Stimulated activated CD4-positive, alpha-beta T cell treated with anti-CD3 and anti-CD28 coated beads, Interleukin-2, amount 100 ng/mL, for 24 hours (primary cell): ENCODE results near the gene SNAP91.
"Not testable (repeated sequence)": the region's sequence is repeated elsewhere in the genome, so short reads cannot be mapped to it uniquely, and the experiment has no call there.

Experiments
- DNase-seq, 2 donors: peaks; one replicate each; pipeline ENCODE4 v3.0.0-alpha.2; 2020

Gene SNAP91

GRCh38 chr6:83629908-83630307 is 79.0 kb downstream of the SNAP91 start:
- not testable (repeated sequence) for DNase-seq

- DNase-seq: no peak
Observed at GRCh38 chr6:83615025-83615999, 93.6 kb downstream of the SNAP91 start.

DNA sequence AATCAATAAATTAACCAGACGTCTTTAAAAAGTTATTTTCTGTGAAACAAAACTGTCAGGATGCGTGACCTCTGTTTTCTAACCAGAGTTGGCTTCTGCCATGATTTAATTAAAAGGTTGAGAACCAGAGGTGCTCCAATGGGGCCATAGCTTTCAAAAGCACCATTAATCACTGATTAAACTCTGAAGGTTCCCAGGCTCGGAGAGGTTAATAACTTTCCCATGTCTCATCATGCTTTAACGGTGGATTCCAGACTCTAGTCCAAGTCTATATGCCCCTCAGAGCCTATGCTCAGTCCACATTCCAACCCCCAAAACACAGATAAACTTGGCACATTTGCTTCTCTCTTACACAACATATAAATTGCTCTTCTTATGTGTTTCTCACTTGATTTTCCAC is 95.5 kb downstream of the SNAP91 start:
- no peak for DNase-seq

- DNase-seq: no peak
Observed at GRCh38 chr6:83609248-83609647, 99.7 kb downstream of the SNAP91 start.

GRCh38 chr6:83605517-83605916 is 103.4 kb downstream of the SNAP91 start:
- no peak for DNase-seq

GRCh38 chr6:83603551-83603950 is 105.3 kb downstream of the SNAP91 start:
- no peak for DNase-seq

GRCh38 chr6:83601119-83601518 is 107.8 kb downstream of the SNAP91 start:
- no peak for DNase-seq

DNA sequence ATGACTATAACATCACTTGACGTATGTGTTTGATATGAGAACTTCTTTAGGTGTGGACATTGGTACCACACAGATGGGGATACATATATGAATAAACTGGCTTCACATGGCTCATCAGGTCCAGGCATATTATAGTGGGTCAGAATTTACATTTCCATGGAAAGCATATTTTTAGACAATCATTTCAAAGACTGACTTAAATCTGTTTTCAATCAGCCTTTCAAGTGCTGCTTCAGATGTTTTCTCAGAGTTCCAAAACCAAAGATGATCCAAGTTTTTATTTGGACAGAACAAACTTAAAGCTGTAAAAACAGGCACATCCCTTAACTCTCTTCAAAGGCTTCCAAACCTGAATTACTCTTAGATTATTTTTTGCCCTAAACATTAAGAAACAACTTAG is 108.4 kb downstream of the SNAP91 start:
- no peak for DNase-seq

DNA sequence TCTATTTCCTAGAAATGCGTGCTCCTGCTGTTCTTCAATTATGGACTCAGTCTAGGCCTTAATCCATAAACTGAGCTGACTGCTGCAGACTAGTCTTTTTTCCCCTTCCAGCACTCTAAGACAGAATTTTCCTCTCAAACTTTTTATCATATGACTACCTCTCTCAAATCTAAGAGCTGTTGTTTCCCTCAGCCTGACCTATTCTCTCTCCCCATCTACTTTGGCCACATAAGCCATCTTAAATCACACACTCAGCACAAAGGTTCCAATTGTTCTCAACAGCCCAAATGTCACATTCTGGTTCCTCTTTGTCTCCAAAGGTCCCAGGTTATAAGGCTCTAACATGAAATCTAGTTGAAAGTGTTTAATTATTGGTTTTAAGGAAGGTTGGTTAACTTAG is 111.4 kb downstream of the SNAP91 start:
- no peak for DNase-seq

DNA sequence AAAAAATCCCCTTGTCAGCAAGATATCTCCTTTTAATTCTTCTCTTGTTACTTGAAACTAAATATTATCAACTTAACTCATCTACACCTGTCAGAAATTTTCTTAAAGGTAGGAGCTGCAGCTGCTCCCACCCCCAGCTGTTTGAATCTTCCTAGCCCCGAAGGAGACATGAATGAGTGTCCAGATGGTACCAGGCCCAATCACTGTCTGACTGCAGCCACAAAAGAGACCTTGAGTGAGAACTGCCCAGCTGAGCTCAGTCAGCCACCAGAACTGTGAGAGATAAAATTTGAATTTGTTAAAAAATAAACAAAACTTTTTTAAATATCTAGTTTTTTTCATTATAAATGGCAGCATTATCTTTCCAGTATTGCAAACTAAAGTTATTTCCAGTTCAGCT is 111.8 kb downstream of the SNAP91 start:
- DNase-seq: no peak

- no peak for DNase-seq
Observed at GRCh38 chr6:83594941-83595340, 114.0 kb downstream of the SNAP91 start.

GRCh38 chr6:83593395-83593785 is 115.5 kb downstream of the SNAP91 start:
- DNase-seq: no peak

GRCh38 chr6:83592770-83593394 is 116.0 kb downstream of the SNAP91 start:
- no peak for DNase-seq

DNA sequence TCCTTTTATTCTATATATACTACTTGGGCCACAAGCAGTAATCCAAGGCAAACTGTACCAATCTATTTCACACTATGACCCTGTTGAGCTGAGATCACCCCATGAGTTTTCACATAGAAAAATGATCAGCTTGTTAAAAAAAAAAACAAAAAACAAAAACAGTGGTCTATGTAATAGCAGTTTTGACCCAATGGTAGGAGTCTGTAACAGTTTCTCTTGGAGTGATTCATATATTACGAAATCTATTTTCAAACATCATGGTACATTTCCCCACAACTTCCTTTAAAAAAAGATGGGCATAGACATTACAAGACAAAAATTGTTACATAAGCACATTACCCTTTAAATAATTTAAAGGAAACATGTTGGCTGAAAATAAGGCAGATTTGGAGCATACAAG is 118.5 kb downstream of the SNAP91 start:
- no peak for DNase-seq

DNA sequence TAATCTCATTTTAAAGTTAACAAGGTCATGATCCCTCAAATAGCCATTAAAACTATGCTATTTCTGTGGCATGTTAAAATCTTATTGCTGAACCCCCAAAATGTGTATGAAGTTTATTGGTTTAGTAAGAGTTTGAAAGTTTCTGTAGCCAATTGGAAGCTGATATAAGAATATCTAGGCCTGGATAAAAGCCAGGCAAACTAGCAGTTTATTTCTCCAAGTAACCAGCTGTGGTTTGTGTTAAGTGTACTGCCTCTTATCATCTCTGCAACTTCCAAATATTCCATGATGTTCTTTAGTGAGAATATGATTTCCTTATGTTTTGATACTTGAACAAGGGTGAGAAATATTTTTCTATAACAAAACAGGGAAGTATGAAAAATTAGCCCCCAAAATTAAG is 119.8 kb downstream of the SNAP91 start:
- no peak for DNase-seq

DNA sequence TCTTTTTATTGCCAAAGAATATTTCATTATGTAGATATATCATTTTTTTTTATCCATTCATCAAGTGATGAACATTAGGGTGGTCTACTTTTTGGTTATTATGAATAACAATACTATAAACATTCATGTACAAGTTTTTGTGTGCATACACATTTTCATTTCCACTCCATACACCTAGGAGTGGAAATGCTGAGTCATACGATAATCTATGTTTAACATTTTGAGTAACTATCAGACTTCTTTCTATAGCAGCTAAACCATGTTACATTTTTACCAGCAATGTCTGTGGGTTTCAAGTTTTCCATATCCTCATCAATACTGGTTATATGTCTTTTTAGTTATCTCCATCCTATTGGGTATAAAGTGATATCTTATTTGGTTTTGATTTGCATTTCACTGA is 130.8 kb downstream of the SNAP91 start:
- DNase-seq: no peak

- no peak for DNase-seq
Observed at GRCh38 chr6:83574783-83575182, 134.1 kb downstream of the SNAP91 start.

DNA sequence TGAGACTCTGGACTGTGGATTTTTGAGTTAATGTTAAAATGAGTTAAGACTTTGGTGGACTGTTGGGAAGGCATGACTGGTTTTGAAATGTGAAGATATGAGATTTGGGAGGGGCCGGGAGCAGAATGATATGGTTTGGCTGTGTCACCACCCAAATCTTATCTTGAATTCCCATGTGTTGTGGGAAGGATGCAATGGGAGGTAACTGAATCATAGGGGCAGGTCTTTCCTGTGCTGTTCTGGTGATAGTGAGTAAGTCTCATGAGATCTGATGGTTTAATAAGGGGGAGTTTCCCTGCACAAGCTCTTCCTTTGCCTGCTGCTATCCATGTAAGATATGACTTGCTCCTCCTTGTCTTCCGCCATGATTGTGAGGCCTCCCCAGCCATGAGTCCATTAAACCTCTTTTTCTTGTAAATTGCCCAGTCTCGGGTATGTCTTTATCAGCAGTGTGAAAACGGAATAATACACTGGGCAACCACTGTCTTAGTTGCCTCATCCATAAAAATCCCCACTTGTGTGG is 137.2 kb downstream of the SNAP91 start:
- not testable (repeated sequence) for DNase-seq

DNA sequence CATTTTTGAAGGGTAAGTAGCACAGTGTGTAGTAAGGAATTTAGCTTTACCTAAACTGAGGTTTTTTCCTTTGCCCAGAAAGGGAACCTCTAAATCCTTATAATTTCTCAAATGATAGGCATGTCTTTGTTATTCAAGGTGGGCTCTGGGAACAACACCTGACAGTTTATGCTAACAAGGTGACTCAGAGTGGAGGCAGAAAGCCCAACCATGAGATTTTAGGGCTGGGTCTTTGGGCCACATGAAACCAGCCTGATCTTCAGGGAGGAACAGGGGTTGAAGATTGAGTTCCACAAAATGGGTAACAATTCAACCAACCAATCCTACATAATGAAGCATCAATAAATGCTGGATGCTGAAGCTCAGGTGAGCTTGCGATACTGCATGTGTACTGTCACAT is 149.9 kb downstream of the SNAP91 start:
- DNase-seq: no peak

DNA sequence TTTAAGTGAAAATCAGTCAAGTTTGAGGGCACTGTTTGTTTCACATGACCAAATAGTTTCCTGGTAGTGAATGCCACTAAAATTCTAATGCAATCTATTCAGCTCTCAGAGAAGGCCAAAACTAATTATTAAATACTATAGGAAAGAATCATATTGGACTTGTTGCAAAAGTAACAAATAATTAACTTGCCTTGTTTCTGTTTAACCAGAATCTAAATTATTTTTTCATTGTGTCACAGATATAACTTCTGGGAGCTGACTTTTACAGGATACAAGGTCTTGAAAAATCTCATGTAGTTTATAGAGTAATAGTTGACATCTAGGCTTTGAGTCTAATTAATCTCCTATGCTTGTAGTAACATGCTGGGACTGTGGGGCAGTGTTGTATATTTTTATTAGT is 152.0 kb downstream of the SNAP91 start:
- DNase-seq: no peak

- not testable (repeated sequence) for DNase-seq
Observed at GRCh38 chr6:83551748-83552147, 157.2 kb downstream of the SNAP91 start.

DNA sequence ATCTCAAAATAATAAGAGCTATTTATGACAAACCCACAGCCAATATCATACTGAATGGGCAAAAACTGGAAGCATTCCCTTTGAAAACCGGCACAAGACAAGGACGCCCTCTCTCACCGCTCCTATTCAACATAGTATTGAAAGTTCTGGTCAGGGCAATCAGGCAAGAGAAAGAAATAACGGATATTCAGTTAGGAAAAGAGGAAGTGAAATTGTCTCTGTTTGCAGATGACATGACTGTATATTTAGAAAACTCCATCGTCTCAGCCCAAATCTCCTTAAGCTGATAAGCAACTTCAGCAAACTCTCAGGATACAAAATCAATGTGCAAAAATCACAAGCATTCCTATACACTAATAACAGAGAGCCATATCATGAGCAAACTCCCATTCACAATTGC is 158.4 kb downstream of the SNAP91 start:
- not testable (repeated sequence) for DNase-seq

- DNase-seq: no peak
Observed at GRCh38 chr6:83546636-83547035, 162.3 kb downstream of the SNAP91 start.

GRCh38 chr6:83539678-83540077 is 169.2 kb downstream of the SNAP91 start:
- no peak for DNase-seq
